ENCODE measurements around the gene PLXDC2.

Gene PLXDC2

GRCh38 chr10:19941206-19941880 lies 125.1 kb downstream of the PLXDC2 start:
- no peak for DNase-seq (ENCODE audit: low spot score)

- DNase-seq (ENCODE audit: low spot score): no peak
These were observed 128.9 kb downstream of the PLXDC2 start for GRCh38 chr10:19944911-19945663.

- no peak for DNase-seq (ENCODE audit: low spot score)
These were observed 130.0 kb downstream of the PLXDC2 start for GRCh38 chr10:19946245-19946644.

- no peak for DNase-seq (ENCODE audit: low spot score)
These were observed 130.6 kb downstream of the PLXDC2 start for GRCh38 chr10:19946791-19947190.

GRCh38 chr10:19947215-19947614 lies 131.0 kb downstream of the PLXDC2 start:
- no peak for DNase-seq (ENCODE audit: low spot score)

GRCh38 chr10:19947656-19948055 lies 131.4 kb downstream of the PLXDC2 start:
- no peak for DNase-seq (ENCODE audit: low spot score)

- no peak for DNase-seq (ENCODE audit: low spot score)
These were observed 136.2 kb downstream of the PLXDC2 start for GRCh38 chr10:19952224-19953010.

GRCh38 chr10:19954601-19955000 lies 138.4 kb downstream of the PLXDC2 start:
- DNase-seq (ENCODE audit: low spot score): no peak

- no peak for DNase-seq (ENCODE audit: low spot score)
These were observed 140.3 kb downstream of the PLXDC2 start for GRCh38 chr10:19956516-19957032.

- DNase-seq (ENCODE audit: low spot score): no peak
These were observed 142.6 kb downstream of the PLXDC2 start for GRCh38 chr10:19958787-19959186.

- no peak for DNase-seq (ENCODE audit: low spot score)
These were observed 145.1 kb downstream of the PLXDC2 start for GRCh38 chr10:19961076-19962053.

- DNase-seq (ENCODE audit: low spot score): no peak
These were observed 148.4 kb downstream of the PLXDC2 start for GRCh38 chr10:19964625-19965024.

- no peak for DNase-seq (ENCODE audit: low spot score)
These were observed 150.5 kb downstream of the PLXDC2 start for GRCh38 chr10:19966751-19967150.

GRCh38 chr10:19967981-19968380 lies 151.7 kb downstream of the PLXDC2 start:
- no peak for DNase-seq (ENCODE audit: low spot score)

- no peak for DNase-seq (ENCODE audit: low spot score)
These were observed 152.5 kb downstream of the PLXDC2 start for GRCh38 chr10:19968745-19969144.

- no peak for DNase-seq (ENCODE audit: low spot score)
These were observed 154.0 kb downstream of the PLXDC2 start for GRCh38 chr10:19970256-19970655.

- DNase-seq (ENCODE audit: low spot score): no peak
These were observed 154.5 kb downstream of the PLXDC2 start for GRCh38 chr10:19970717-19971116.

GRCh38 chr10:19971343-19972052 lies 155.3 kb downstream of the PLXDC2 start:
- DNase-seq (ENCODE audit: low spot score): no peak

GRCh38 chr10:19974138-19974537 lies 157.9 kb downstream of the PLXDC2 start:
- no peak for DNase-seq (ENCODE audit: low spot score)

- DNase-seq (ENCODE audit: low spot score): no peak
These were observed 158.3 kb downstream of the PLXDC2 start for GRCh38 chr10:19974554-19974953.

GRCh38 chr10:19977097-19977521 lies 160.9 kb downstream of the PLXDC2 start:
- no peak for DNase-seq (ENCODE audit: low spot score)

Data from HuH-7.5 (cell line).